Fibroblast of skin of right quadriceps (primary cell): Measurements from ENCODE around the gene TXNDC2.
"Not testable (repeated sequence)": the region's sequence is repeated elsewhere in the genome, so short reads cannot be mapped to it uniquely, and the experiment has no call there.

ENCODE experiments used
- DNase-seq: peaks from one replicate; pipeline ENCODE4 v3.0.0-alpha.2; 2013

Gene TXNDC2

DNA sequence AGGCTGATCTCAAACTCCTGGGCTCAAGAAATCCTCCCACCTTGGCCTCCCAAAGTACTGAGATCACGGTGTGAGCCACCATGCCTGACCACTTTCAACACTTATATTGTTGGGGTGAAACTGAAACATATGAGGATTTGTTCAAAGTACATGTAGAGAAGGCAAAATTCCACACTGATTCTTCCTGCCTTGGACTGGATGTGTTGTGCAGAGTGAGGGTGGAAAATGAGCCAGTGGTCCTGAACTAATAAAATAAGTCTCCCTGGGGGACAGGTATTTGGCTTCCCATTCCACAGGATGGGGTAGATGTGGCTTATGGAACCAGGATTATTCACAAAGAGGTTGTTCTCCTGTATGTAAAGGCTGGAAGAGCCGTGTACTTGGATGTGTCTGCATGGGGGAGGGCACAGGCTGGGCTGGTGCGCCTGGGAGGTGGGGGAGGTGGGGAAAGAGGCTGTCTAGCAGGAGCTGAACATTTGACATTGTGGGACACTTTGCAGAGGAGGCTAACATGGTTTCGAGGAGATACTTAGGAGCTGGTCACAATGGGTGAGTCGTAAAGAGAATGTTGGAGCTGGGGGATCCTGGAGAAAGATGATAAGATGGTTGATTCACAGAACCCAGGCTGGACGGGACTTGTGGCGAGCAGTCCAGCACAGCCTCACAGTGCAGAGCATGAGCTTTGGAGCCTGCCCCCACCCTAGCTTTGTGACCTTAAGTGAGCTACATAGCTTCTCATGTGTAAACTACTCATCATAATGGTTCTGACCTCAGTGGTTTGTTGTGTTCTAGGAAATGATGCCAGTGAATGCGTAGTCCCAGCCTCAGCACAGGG is at the start of gene TXNDC2:
Gene TXNDC2 (plus strand): TSS at position 804 of the 835 bp plus-strand sequence. CDS start 708 bp downstream, outside the sequence.
- no peak for DNase-seq

DNA sequence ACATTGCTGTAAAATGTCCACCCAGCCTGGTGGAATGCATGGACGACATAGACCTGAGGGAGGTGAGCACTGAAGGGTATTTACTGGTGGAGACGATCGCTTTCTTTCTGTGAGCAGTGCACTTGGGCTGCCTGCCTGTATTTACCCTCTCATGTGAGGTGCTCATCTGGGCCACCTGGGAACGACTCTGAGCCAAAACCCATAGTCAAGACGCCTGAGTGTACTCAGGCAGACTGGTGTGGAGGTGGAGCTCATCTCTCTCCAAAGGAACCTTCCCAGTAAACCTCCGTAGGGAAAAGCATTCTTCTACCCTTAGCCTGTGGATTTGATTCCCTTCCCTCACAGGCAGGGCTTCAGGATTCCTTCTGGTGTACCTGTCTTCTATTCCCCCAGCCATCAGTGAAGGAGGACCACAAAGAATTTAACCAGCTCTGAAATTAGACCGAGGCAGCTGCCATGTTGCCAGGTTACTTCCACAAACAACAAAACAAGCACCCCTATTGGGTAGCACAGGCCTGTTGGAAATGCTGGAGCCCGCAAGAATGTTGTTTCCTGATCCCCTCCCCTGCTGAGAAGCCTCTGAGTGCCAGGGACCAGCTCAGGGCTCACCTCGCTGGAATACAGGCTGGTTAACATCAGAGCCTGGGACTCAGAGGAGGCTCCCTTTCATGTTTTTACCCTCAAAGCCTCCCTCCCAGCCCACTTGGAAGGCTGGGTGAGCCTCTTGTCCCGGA is 47.5 kb upstream of the TXNDC2 start:
- DNase-seq: peak; percentile 80

DNA sequence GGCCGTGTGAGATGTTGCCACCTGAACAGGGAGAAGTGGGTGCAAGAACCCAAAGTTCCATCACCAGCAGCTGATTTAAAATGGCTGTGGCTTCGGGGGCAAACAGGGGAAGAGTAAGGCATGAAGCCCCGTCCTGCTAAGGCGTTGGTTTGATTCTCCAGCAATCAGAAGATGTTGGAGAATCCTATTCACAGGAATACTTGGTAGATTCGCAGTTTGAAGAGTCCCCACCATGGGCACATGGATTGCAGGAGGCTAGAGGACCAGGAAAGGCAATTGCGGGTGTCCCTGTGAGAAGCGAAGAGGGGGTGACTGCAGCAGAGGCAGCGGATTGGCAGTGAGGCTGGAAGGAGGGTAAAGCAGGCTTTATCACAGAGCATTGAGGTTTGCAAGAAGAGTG is 46.6 kb upstream of the TXNDC2 start:
- DNase-seq: no peak

- no peak for DNase-seq
Measured at GRCh38 chr18:9839853-9840252, 45.9 kb upstream of the TXNDC2 start.

DNA sequence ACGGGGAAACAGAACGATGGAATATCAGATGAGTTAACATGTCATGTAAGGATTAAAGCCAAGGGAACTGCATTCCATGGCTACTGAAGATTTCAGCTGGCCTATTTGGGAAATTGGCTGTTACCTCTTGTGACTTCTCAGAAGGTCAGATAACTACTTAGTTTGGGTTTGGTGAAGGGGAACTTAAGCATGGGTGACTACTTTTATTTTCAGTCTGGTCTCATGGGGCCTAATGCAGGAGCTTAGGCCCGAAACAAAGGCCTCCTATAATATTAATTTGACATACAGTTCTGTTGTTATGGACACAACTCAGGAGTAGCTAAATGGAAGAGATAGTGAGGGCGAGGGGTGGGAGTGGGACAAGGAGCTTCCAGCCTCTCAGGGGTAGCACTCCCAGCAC is 44.0 kb upstream of the TXNDC2 start:
- DNase-seq: no peak

DNA sequence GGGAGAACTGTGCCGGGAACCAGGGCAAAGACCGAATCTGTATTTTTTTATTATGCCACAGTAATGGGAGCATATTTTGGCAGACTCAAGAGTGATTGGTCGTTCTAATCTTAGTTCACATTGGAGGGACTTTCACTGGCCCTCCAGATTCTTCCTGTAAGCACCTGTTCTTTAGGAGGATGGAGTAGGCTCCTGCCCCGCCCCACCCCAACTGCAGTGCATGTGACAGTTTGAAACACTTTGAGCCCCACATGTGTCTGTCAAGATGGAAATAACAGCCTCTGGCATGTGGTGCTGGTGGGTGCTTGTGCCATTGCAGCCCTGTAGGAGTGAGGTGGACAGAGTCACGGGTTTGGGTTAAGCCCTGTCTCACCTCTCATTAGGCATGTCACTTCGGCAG is 43.3 kb upstream of the TXNDC2 start:
- no peak for DNase-seq

DNA sequence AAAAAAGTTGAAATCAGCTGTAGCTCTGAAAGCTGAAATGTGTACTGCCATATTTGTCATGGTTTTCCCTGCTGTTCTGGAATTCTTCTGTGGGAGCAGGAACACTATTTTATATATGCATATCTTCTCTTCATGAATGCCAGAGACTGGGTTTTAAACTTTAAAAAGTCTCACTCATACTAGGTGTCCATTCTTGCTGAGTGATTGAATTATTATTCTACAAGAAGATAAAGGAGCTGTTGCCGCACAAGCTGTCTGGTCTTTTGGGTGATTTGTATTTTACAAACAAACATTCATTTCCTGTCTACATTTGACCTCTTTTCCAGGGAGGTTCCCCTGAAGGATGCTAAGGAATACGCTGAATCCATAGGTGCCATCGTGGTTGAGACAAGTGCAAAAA is 40.5 kb upstream of the TXNDC2 start:
- DNase-seq: no peak

DNA sequence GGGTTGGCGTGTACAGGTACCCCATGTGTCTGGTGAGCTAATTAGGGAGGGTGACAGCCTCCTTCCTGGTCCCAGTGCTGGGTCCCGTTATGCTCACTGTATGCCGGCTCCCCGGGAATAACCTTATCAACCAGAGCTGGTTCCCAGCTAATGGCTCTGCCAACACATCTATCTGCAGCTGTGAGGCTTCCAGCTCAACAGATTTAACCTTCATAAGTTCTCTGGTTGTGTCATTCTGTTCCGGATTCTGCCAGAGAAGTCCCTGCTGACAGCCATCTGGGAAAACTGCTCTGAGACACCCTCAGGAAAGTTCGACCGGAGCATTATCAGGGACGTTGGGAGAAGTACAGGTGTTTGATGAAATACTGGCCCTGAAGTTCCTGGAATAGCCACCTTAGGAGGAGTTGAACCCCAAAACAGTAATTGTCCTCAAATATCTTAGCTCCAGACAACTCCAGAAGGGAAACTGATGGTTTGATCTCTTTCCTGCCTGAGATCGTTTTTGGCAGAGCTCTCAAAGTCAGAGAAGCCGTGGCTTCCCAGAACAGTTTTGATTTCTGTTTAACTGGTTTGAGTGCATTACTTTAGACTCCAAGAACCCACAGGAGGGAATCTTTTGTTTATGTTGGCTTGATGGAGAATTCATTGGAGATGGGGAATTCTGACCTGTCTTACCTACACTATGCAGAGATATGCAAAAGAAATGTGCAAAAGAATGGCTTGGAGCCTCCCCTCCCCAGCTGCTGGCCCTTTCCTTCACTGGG is 39.4 kb upstream of the TXNDC2 start:
- DNase-seq: no peak

GRCh38 chr18:9848170-9848879 is 37.4 kb upstream of the TXNDC2 start:
- no peak for DNase-seq

DNA sequence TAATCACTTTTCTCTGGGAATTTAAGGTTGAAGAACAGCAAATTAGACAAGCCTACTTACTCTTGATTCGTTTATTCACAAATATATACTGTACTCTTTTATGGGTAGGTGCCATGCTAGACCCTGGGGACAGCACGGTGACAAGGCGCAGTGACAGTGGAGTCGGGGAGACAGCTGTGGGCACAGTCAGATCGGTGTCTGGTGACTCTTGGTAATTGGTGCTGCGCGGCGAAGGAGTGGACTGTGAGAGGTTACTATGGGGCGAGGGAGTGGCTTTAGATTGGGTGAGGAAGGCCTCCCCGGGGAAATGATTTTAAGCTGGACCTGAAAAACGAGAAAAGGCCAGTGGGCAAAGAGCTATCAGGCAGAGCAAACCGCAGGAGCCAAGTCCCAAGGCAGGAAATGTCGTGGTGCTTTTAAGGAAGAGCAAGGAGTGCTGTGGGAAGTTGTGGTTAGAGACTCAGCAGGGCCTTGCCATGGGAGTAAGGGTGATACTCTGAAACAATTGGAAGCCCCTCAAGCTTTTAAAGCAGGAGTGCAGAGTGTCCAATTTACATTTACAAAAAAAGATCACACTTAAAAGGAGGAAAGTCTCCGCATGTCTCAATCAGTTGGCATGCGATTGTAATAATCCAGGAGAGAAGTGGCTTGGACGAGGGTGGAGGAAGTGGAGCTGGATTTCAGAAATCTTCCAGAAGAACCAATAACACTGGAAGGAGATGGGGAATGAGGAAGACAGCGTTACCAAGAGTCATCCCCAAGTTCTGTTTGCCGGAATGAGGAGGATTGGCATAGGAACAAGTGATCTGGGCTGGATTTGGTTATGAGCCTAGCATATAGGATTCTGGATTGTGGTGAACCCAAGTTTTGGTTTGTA is 36.1 kb upstream of the TXNDC2 start:
- no peak for DNase-seq

DNA sequence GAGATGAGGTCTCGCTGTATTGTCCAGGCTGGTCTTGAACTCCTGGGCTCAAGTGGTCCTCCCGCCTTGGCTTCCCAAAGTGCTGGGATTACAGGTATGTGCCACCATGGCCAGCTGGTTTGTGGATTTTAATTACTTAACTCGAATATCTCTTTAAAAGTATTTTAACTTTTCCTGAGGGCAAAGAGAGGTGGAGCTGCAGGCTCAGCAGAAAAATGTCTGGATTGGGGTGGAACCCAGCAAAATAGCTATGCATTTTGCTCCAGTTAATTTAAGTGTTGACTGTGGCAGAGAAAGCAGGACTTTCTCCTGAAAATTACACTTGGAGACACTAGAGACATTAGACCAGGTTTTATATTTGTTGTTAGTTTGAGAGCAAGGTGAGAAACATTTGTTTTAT is 35.5 kb upstream of the TXNDC2 start:
- DNase-seq: no peak

GRCh38 chr18:9851511-9851910 is 34.3 kb upstream of the TXNDC2 start:
- DNase-seq: no peak

- no peak for DNase-seq
Measured at GRCh38 chr18:9852266-9853081, 33.3 kb upstream of the TXNDC2 start.

DNA sequence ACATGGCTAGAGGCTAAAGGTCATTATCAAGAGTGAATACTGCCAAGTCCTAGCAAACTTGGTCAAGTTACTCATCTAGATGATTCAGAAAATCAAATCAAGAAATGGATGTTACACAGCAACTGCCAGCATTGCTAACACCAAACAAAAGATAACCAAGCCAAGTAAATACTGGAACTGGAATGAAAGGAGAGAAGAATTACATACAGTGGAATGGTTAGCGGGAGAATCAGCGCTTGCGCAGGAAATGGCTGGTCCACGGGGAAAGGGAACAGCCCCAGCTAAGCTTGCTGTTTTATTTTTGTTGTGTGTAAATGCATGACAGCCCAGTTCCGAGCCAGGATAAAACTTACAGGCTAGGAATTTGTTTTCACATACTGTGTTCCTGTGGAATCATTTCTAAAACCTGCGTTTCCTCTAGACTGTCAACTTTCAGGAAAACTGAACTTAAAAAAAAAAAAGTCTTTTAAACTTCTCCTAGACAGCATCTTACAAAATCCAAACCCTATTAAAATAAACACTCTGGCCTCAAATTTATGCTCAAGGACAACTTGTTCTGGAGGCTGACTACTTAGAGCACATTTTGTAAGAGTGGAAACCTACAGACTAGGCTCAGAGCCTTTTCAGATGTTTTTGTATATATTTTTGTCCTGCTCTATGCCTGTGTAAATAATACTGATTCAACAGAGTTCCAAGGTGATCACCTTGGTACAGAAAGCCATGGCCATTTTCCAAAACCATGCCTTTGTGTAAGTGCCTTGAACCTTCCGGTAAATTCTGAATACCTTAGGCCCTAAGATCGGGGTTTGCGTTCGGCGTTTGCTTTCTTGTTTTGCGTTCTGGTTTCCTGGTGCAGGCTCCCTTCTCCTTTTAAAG is 30.7 kb upstream of the TXNDC2 start:
- no peak for DNase-seq

DNA sequence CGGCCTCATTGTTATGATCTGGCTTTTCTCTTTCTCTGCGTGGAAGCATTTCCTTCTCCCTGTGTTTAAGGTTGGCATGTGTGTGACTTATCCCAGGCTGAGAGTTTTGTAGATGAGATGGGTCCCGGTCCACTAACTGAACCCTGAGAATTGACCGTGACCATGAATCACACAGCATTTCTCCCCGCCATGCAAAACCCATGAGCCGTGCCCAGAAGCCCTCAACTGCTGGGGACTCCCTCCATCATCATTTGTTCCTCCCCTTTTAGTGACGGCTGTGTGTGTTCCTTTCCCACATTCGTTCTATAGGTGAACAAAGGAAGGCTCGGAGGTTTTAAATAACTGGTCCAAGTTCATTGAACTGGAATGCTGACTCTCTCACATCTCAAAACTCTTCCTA is 30.1 kb upstream of the TXNDC2 start:
- DNase-seq: no peak

GRCh38 chr18:9856092-9856491 is 29.7 kb upstream of the TXNDC2 start:
- DNase-seq: no peak

- not testable (repeated sequence) for DNase-seq
Measured at GRCh38 chr18:9857479-9857998, 28.2 kb upstream of the TXNDC2 start.

DNA sequence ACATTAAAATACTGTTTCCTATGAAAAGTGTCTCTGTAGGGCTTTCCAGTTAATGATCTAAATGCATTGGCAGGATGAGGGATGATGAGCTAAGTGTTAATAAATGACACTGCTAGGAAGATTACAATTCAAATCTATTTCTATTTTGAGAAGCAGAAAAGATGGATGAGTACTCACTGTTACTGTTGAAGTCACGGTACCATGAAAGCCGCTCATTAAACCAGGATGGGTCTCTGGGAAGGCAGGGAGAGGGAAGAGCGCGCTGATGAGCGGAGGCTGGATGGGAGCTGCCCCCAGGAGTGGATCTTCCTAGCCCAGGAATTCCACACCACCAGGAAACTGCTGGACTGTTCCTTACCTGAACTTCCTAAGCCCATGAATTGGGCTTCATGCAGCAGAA is 27.1 kb upstream of the TXNDC2 start:
- no peak for DNase-seq

GRCh38 chr18:9859232-9859631 is 26.5 kb upstream of the TXNDC2 start:
- DNase-seq: no peak

DNA sequence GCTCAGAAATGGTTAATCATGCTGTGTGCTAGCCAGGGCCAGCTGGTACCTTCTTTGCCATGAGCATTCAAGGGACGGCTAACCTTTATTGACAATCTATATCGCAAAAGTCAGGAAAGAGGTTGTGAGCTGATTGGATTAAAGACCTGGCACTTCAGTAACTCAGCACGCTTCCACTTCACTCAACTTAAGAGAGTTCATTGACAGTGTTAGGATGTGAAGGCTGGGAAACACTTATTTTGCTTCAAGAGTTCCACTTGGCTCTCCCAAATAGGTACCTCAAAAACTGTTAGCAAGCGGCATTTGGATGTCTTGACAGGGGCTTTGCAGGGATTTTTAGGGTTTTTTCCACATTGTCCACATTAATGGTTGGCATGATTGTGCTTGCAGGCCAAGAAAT is 25.1 kb upstream of the TXNDC2 start:
- DNase-seq: no peak
